ENCODE measurements around the gene WDR90.

The WDR90 gene

GRCh38 chr16:629833-630248, 19.3 kb upstream of the WDR90 start:
- in situ Hi-C loops (cut with HindIII; ENCODE audit: low sequenced_read_pairs) = no loop called here
- TF ChIP-seq CTCF (IDR thresholded peaks at IDR 0.05; ENCODE audit: low read depth, low read length) = no peak
- DNase-seq (ENCODE audit: low read depth, low spot score) = no peak
- H3K4me3 ChIP-seq (ENCODE audit: low read depth, low read length) = no peak overlapping the region

GRCh38 chr16:630249-630814, 18.8 kb upstream of the WDR90 start:
- no peak overlapping the region for H3K4me3 ChIP-seq (ENCODE audit: low read depth, low read length)
- TF ChIP-seq CTCF (IDR thresholded peaks at IDR 0.05; ENCODE audit: low read depth, low read length) = no peak
- DNase-seq (ENCODE audit: low read depth, low spot score) = no peak
- in situ Hi-C loops (cut with HindIII; ENCODE audit: low sequenced_read_pairs) = no loop called here

GRCh38 chr16:630815-631405, 18.3 kb upstream of the WDR90 start, which contains the start of gene WFIKKN1:
Gene WFIKKN1 (plus strand): TSS chr16:630985. CDS start chr16:631254, 269 bp downstream.
- in situ Hi-C loops (cut with HindIII; ENCODE audit: low sequenced_read_pairs) = no loop called here
- H3K4me3 ChIP-seq (ENCODE audit: low read depth, low read length) = no peak within 1 kb of the TSS
- TF ChIP-seq CTCF (IDR thresholded peaks at IDR 0.05; ENCODE audit: low read depth, low read length) = no peak
- no peak for DNase-seq (ENCODE audit: low read depth, low spot score)

DNA sequence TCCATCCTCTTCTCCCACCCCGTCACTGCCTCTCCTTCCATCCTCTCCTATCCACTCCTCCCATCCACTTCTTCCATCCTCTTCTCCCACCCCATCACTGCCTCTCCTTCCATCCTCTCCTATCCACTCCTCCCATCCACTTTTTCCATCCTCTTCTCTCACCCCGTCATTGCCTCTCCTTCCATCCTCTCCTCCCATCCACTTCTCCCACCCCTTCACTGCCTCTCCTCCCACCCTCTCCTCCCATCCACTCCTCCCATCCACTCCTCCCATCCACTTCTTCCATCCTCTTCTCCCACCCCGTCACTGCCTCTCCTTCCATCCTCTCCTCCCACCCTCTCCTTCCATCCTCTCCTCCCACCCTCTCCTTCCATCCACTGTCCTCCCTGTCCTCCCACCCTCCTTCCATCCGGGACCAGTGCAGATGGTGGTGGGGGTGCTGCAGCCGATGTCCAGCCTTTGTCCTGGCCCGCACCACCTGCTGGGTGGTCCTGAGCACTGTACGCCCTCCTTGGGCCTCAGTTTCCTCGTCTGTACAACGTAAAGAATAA, 17.3 kb upstream of the WDR90 start:
- in situ Hi-C loops (cut with HindIII; ENCODE audit: low sequenced_read_pairs) = no loop called here
- H3K4me3 ChIP-seq (ENCODE audit: low read depth, low read length) = no peak overlapping the region
- no peak for DNase-seq (ENCODE audit: low read depth, low spot score)
- no peak for TF ChIP-seq CTCF (IDR thresholded peaks at IDR 0.05; ENCODE audit: low read depth, low read length)

DNA sequence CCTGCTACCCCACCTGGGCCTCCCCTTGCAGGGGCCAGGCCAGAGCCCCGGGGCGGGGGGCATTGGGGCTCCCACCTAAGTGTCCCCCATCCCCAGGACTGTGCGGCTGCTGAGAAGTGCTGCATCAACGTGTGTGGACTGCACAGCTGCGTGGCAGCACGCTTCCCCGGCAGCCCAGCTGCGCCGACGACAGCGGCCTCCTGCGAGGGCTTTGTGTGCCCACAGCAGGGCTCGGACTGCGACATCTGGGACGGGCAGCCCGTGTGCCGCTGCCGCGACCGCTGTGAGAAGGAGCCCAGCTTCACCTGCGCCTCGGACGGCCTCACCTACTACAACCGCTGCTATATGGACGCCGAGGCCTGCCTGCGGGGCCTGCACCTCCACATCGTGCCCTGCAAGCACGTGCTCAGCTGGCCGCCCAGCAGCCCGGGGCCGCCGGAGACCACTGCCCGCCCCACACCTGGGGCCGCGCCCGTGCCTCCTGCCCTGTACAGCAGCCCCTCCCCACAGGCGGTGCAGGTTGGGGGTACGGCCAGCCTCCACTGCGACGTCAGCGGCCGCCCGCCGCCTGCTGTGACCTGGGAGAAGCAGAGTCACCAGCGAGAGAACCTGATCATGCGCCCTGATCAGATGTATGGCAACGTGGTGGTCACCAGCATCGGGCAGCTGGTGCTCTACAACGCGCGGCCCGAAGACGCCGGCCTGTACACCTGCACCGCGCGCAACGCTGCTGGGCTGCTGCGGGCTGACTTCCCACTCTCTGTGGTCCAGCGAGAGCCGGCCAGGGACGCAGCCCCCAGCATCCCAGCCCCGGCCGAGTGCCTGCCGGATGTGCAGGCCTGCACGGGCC, 16.5 kb upstream of the WDR90 start:
- in situ Hi-C loops (cut with HindIII; ENCODE audit: low sequenced_read_pairs) = no loop called here
- DNase-seq (ENCODE audit: low read depth, low spot score) = no peak
- H3K4me3 ChIP-seq (ENCODE audit: low read depth, low read length) = no peak overlapping the region
- no peak for TF ChIP-seq CTCF (IDR thresholded peaks at IDR 0.05; ENCODE audit: low read depth, low read length)

DNA sequence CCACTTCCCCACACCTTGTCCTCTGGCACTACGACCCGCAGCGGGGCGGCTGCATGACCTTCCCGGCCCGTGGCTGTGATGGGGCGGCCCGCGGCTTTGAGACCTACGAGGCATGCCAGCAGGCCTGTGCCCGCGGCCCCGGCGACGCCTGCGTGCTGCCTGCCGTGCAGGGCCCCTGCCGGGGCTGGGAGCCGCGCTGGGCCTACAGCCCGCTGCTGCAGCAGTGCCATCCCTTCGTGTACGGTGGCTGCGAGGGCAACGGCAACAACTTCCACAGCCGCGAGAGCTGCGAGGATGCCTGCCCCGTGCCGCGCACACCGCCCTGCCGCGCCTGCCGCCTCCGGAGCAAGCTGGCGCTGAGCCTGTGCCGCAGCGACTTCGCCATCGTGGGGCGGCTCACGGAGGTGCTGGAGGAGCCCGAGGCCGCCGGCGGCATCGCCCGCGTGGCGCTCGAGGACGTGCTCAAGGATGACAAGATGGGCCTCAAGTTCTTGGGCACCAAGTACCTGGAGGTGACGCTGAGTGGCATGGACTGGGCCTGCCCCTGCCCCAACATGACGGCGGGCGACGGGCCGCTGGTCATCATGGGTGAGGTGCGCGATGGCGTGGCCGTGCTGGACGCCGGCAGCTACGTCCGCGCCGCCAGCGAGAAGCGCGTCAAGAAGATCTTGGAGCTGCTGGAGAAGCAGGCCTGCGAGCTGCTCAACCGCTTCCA, 15.7 kb upstream of the WDR90 start:
- TF ChIP-seq CTCF (IDR thresholded peaks at IDR 0.05; ENCODE audit: low read depth, low read length) = no peak
- in situ Hi-C loops (cut with HindIII; ENCODE audit: low sequenced_read_pairs) = no loop called here
- H3K4me3 ChIP-seq (ENCODE audit: low read depth, low read length) = no peak overlapping the region
- DNase-seq (ENCODE audit: low read depth, low spot score) = no peak
